Fibroblast of mammary gland (primary cell): ENCODE measurements around the gene CTSK.
"Not testable (repeated sequence)": the region's sequence is repeated elsewhere in the genome, so short reads cannot be mapped to it uniquely, and the experiment has no call there.

Experiments used
- DNase-seq: peaks from one replicate; pipeline ENCODE4 v3.0.0-alpha.2; 2010; ENCODE audit warnings: low read depth
- H3K4me3 ChIP-seq: 2 replicates; pipeline ENCODE4 v1.5.1; 2011; ENCODE audit warnings: low read depth, mild to moderate bottlenecking, low read length, moderate library complexity; ENCODE audit not compliant: control insufficient read depth
- TF ChIP-seq, protein P1 (sequence below): conservative IDR thresholded peaks from 2 replicates; pipeline ENCODE4 v1.5.1; 2011; ENCODE audit warnings: low read depth, low read length, inconsistent platforms; ENCODE audit not compliant: control insufficient read depth, insufficient read depth

The CTSK gene

DNA sequence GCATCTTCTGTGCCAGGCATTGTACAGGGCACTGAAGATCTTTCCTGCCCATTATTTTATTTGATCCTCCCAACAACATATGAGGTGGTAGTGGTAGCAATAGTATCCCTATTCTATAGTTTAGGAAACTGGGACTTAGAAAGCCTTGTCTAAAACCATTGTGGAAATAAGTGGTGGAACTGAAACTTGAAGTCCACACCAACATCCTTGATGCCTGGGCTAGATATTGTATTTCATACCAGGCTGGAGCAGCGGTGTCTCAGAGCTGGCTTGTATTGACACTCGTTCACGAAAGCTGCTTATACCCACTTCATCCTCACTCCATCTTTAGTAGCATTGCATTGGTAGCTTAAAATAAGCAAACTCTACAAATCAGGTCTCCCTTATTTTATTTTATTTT is 32.8 kb downstream of the CTSK start:
- no peak overlapping the region for H3K4me3 ChIP-seq
- DNase-seq: no peak
- TF ChIP-seq, protein P1, sequence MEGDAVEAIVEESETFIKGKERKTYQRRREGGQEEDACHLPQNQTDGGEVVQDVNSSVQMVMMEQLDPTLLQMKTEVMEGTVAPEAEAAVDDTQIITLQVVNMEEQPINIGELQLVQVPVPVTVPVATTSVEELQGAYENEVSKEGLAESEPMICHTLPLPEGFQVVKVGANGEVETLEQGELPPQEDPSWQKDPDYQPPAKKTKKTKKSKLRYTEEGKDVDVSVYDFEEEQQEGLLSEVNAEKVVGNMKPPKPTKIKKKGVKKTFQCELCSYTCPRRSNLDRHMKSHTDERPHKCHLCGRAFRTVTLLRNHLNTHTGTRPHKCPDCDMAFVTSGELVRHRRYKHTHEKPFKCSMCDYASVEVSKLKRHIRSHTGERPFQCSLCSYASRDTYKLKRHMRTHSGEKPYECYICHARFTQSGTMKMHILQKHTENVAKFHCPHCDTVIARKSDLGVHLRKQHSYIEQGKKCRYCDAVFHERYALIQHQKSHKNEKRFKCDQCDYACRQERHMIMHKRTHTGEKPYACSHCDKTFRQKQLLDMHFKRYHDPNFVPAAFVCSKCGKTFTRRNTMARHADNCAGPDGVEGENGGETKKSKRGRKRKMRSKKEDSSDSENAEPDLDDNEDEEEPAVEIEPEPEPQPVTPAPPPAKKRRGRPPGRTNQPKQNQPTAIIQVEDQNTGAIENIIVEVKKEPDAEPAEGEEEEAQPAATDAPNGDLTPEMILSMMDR: no peak

DNA sequence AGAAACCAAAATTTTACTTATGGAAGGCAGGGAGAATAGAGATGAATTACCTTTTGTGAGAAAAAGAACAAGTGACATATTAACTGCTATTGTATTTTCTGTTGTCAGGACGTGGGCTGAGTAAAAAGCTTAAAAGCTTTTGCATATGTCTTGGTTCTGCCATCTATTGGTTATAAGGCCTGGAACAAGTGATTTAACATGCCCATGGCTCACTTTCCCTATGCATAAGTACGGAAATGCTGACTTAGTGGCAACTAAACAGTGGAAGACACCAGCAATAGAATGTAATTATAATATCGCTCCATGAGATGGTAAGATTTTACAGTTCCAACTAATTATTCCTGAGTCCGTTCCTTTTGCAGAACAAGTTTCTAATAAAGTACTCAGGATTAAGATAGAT is 35.7 kb downstream of the CTSK start:
- H3K4me3 ChIP-seq: no peak overlapping the region
- TF ChIP-seq, protein P1: no peak
- no peak for DNase-seq

DNA sequence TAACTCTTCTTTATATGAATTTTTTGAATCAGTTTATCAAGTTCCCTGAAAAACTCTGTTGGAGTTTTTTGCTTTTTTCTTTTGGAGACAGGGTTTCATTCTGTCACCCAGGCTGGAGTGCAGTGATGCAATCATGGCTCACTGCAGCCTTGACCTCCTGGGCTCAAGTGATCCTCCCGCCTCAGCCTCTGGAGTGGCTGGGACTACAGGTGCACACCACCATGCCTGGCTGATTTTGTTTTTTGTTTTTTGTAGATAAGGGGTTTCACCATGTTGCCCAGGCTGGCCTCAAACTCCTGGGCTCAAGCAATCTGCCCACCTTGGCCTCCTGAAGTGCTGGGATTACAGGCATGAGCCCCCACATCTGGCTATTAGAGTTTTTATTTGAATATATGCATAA is 40.4 kb downstream of the CTSK start:
- not testable (repeated sequence) for DNase-seq

DNA sequence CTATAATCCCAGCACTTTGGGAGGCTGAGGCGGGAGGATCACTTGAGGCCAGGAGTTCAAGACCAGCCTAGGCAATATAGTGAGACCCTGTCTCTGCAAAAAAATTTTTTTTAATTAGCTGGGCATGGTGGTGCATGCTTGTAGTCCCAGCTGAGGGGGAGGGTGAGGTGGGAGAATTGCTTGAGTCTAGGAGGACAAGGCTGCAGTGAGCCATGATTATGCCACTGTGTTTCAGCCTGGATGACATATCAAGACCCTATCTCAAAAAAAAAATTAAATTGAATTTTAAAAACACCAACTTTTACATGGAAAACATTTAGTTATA is 42.1 kb downstream of the CTSK start:
- not testable (repeated sequence) for DNase-seq, H3K4me3 ChIP-seq

More for the DNA sequence above, 40.4 kb downstream of the CTSK start:
- not testable (repeated sequence) for H3K4me3 ChIP-seq

DNA sequence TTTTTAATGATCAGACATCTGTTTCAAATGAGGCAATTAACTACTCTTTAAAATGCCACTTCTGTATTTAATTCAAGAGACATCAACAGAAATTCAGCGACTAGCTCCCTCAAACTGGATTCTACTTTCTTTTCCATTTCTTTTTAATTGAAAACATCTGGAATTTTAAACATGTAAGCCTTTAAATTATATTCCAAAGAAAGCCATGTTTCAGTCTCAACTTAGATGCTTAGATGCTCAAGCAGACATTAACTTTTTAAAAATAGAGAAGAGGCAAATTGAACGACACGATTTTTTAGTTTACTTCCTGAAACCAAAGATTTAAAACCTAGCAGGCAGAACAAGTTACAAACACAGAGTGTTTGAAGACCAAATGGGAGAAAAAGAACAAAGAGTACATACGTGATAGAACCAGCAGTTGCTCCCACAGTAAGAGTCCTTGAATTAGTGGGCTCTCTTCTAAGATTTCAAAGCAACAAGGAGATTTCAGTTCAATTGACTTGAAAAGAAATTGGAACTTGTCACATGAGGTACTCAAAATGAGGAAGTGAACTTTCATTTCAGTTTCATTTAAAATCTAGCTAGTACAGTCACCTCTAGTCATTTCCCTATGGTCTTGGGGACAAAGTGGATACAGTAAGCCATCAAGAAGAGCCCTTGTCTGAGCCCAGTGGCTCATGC is 42.6 kb downstream of the CTSK start, which contains the start of gene CTSS:
Gene CTSS (minus strand): TSS at position 483 of the 681 bp plus-strand sequence. CDS start 1,015 bp downstream, outside the sequence.
- peak; percentile 25 for DNase-seq
- H3K4me3 ChIP-seq: peak within 1 kb of the TSS; percentile 20
- TF ChIP-seq, protein P1: no peak

DNA sequence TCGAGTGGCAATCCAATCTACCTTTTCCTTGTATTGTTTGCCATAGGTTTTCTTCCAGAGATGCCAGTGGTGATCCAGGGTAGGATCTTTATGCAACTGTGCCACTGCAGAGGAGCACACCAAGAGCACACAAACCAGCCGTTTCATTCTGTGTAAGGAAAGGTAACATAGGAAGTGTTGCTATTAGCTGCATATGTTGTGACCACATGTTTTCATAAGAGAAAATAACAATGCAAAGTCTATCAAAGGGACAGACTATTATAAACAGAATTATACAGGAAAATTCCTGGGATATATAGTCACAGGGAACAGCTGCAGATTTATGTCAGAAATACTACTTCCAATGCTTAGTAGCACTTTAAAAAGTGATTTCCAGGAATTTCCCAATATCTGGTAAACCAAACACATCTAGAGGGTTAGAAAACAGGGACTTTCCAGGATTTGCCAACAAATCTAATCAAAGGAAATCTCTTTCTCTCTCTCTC is 43.4 kb downstream of the CTSK start:
- TF ChIP-seq, protein P1: no peak
- H3K4me3 ChIP-seq: no peak overlapping the region
- peak; percentile 80 for DNase-seq

DNA sequence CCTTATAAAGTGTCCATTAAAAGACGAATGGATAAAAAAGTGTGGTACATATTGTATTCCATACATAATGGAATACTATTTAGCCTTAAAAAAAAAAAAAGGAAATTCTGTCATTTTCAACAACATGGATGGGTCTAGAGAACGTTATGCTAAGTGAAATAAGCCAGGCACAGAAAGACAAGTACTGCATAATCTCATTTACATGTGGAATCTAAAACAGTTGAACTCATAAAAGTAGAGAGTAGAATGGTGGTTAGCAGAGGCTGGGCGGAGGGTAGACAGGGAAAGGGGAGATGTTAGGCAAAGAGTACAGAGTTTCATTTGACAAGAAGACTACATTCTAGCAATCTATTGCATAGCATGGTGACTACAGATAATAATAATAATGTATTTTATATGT is 45.0 kb downstream of the CTSK start:
- no peak overlapping the region for H3K4me3 ChIP-seq
- no peak for DNase-seq
- TF ChIP-seq, protein P1: no peak

DNA sequence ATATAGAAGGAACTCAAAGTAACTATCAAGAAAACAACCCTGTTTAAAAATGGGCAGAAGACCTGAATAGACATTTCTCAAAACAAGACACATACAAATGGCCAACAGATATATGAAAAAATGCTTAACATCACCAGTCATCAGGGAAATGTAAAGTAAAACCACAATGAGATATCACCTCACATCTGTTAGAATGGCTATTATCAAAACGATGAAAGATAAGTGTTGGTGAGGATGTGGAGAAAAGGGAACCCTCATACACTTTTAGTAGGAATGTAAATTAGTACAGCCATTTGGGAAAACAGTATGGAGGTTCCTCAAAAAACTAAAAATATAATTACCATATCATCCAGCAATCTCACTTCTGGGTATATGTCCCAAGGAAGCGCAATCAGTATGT is 45.5 kb downstream of the CTSK start:
- TF ChIP-seq, protein P1: no peak
- DNase-seq: no peak
- no peak overlapping the region for H3K4me3 ChIP-seq
